Right lobe of liver (tissue), 6 donors: ENCODE data around the gene FABP6. TPM values are rescaled to one million over a fixed set of nuclear protein-coding genes. Genes with fewer than 3 reads are reported as not detected.

Experiments
- ATAC-seq, 4 donors: fragments of 200-7000 bp; cut with Tn5 transposase; one replicate each; pipeline ENCODE4 v1.9.1; 2020; ENCODE audit warnings: mild to moderate bottlenecking in 4 of 4, moderate library complexity in 4 of 4
- DNase-seq, 3 donors: peaks; one replicate each; pipeline ENCODE4 v3.0.0-alpha.2; 2020
- H3K27ac ChIP-seq, 3 donors: fragments of 200-600 bp; one replicate each; pipeline ENCODE4 v1.8.0; 2022
- H3K27me3 ChIP-seq, 2 donors: fragments of 200-600 bp; one replicate each; pipeline ENCODE4 v1.8.0; 2022
- H3K36me3 ChIP-seq, 4 donors: fragments of 200-600 bp; sonication (generic) in 1 of 4; one replicate each; pipeline versions ENCODE4 v1.5.1 to v1.8.0; 2017 to 2022; ENCODE audit warnings: control low read depth in 1 of 4
- H3K4me1 ChIP-seq, 4 donors: fragments of 200-600 bp; sonication (generic) in 1 of 4; one replicate each; pipeline versions ENCODE4 v1.5.1 to v1.8.0; 2017 to 2022; ENCODE audit warnings: control low read depth in 1 of 4
- H3K4me3 ChIP-seq, 3 donors: fragments of 200-600 bp; one replicate each; pipeline ENCODE4 v1.8.0; 2022
- H3K9me3 ChIP-seq, 4 donors: fragments of 200-600 bp; sonication (generic) in 1 of 4; one replicate each; pipeline versions ENCODE4 v1.5.1 to v1.8.0; 2017 to 2022; ENCODE audit warnings: control low read depth in 1 of 4
- CTCF ChIP-seq, 4 donors: fragments of 200-600 bp in 3 of 4; fragments of 450-650 bp in 1 of 4; IDR thresholded peaks; one replicate each; pipeline versions ENCODE4 v1.5.1 to v1.8.0; 2016 to 2022; ENCODE audit warnings: antibody characterized with exemption in 4 of 4, mild to moderate bottlenecking in 2 of 4
- POLR2A ChIP-seq: fragments of 450-650 bp; IDR thresholded peaks from one replicate; pipeline ENCODE4 v1.6.1; 2017; ENCODE audit warnings: antibody characterized with exemption, mild to moderate bottlenecking
- WGBS: methylation state at CpG from one replicate; pipeline ENCODE4 v1.1.6; 2018; ENCODE audit warnings: low coverage, low lambda C conversion rate; ENCODE audit not compliant: insufficient coverage; ENCODE audit errors: missing lambda C conversion rate; 5-methylcytosine and 5-hydroxymethylcytosine counted together
- intact Hi-C, 2 donors: fragments of 100-400 bp; cut with DNase I; formaldehyde crosslinking; loops; one replicate each; pipeline versions ENCODE4 v1.11.2 to v1.14.1; 2022
- total RNA-seq, 6 experiments: library from RNA; depleted of rRNA in 2 of 6; stranded (reverse); fragments of >200 nt in 2 of 6; fragmentation: NEBNext Ultra II Directional in 3 of 6; extraction: Animal tissue kit (Norgen Biotek cat#: 25700) in 3 of 6; gene quantifications; one replicate each; pipeline versions ENCODE4 v1.1.0 to v1.2.4, GENCODE V29; 2016 to 2023
- donor health status: DM: no; HTN: yes; CAD: no.
- donor health status: DM: no; HTN: no; CAD: no.
- donor health status: DM: no; HTN: no; CAD: no.
- donor health status: DM: no; HTN: yes; CAD: no.
- donor health status: DM: no; HTN: yes; CAD: no.

FABP6 gene
- total RNA-seq, 6 experiments from 2014 or later, result not detected

GRCh38 chr5:160198841-160199409, 30.4 kb upstream of the FABP6 start:
- no peaks in the 10 kb centered on the region for H3K36me3 ChIP-seq
- DNase-seq (no peak), ATAC-seq (peak in 1 of 4 donors; percentile 6)
- H3K4me3 ChIP-seq, result peak overlapping the region in 1 of 3 donors; percentile 32
- peaks cover 0 to 8% (median 0%) of the 10 kb centered on the region in 4 donors for H3K4me1 ChIP-seq
- TF ChIP-seq POLR2A (no peak), CTCF (IDR thresholded peaks at IDR 0.05) (no peak)
- intact Hi-C loops, result loop anchor here (5.0 kb wide), 1 partner anchor 148 kb away; no protein-coding TSS in a partner anchor
- no peaks in the 10 kb centered on the region for H3K27me3 ChIP-seq
- H3K27ac ChIP-seq, result no peak overlapping the region
- 10% methylated on average over 8 of the region's 8 CpGs for whole genome bisulfite sequencing
- no peaks in the 10 kb centered on the region for H3K9me3 ChIP-seq

GRCh38 chr5:160199410-160199911, 29.8 kb upstream of the FABP6 start:
- DNase-seq, result peak; percentile 66 to 77 (median 76)
- WGBS, result 1% methylated on average over 12 of the region's 30 CpGs
- Histone ChIP-seq H3K27ac (no peak overlapping the region), H3K4me3 (peak overlapping the region; percentile 14 to 37 (median 32)), H3K27me3 (no peaks in the 10 kb centered on the region), H3K9me3 (no peaks in the 10 kb centered on the region), H3K4me1 (peaks cover 0 to 8% (median 0%) of the 10 kb centered on the region in 4 donors), H3K36me3 (no peaks in the 10 kb centered on the region)
- ATAC-seq, result peak; percentile 90 to 96 (median 93)
- intact Hi-C loops, result loop anchor here (5.0 kb wide), 1 partner anchor 148 kb away; no protein-coding TSS in a partner anchor
- peak; percentile 84 to 98 (median 96) for TF ChIP-seq CTCF (IDR thresholded peaks at IDR 0.05)
- TF ChIP-seq POLR2A, result no peak

- WGBS, result 84% methylated on average over 2 of the region's 2 CpGs
- no peak for ATAC-seq
- no peaks in the 10 kb centered on the region for H3K9me3 ChIP-seq
These were observed 22.2 kb upstream of the FABP6 start for GRCh38 chr5:160207061-160207460.

GRCh38 chr5:160209917-160210316, 19.4 kb upstream of the FABP6 start:
- no peak for TF ChIP-seq CTCF (IDR thresholded peaks at IDR 0.05)
- TF ChIP-seq POLR2A, result no peak
- Histone ChIP-seq H3K4me3 (no peak overlapping the region), H3K9me3 (no peaks in the 10 kb centered on the region), H3K4me1 (no peaks in the 10 kb centered on the region), H3K27me3 (no peaks in the 10 kb centered on the region), H3K36me3 (no peaks in the 10 kb centered on the region), H3K27ac (no peak overlapping the region)
- 53% methylated on average over 2 of the region's 2 CpGs for WGBS
- DNase-seq, result no peak
- intact Hi-C loops, result no loop called here
- peak in 1 of 4 donors; percentile 23 for ATAC-seq

More at GRCh38 chr5:160207061-160207460, 22.2 kb upstream of the FABP6 start:
- Histone ChIP-seq H3K27me3 (no peaks in the 10 kb centered on the region), H3K36me3 (no peaks in the 10 kb centered on the region), H3K4me3 (no peak overlapping the region), H3K4me1 (no peaks in the 10 kb centered on the region), H3K27ac (no peak overlapping the region)
- DNase-seq, result no peak
- intact Hi-C loops, result no loop called here
- TF ChIP-seq CTCF (IDR thresholded peaks at IDR 0.05) (no peak), POLR2A (no peak)
